Amniotic epithelial cell (primary cell): ENCODE measurements around the gene GCC1.
"Not testable (repeated sequence)": the region's sequence is repeated elsewhere in the genome, so short reads cannot be mapped to it uniquely, and the experiment has no call there.

Source experiments
- DNase-seq: peaks from one replicate; pipeline ENCODE4 v3.0.0-alpha.2; 2010; ENCODE audit warnings: low read depth

GCC1 gene

DNA sequence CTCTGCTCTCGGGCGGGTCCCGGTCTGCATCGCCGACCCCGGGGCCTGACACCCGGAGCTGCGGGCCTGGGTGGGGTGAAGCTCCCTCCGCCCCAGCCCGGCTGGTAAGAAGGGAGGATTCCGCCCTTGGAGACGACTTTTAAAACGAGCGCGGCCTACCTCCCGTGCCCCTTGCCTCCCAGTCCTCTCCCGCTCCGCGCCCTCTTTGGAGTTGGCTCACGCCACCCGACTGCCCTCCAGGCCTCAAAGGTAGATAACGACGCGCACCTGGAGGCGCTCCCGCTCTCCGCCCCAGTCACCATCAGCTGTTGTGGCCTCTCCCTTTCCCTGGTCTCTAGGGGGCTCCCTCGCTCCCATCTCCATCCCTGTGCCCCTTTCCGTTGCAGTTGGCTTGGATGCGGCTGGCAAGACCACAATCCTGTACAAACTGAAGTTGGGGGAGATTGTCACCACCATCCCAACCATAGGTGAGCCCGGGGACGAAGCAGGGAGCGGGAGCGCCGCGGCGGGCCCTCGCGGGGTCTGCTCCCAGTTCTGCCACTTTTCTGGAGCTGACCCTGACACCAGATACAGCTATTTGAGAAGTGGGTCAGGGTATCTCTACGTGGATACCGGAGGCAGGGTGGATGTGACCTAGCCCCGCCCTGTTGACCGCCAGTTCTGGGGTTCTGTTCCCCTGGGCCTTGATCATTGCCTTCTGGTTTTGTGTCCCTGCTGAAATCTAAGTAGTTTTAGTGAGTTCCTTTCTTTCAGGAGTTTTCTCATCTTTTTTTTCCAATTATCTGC lies 3.5 kb upstream of the GCC1 start:
- DNase-seq: peak; percentile 41

DNA sequence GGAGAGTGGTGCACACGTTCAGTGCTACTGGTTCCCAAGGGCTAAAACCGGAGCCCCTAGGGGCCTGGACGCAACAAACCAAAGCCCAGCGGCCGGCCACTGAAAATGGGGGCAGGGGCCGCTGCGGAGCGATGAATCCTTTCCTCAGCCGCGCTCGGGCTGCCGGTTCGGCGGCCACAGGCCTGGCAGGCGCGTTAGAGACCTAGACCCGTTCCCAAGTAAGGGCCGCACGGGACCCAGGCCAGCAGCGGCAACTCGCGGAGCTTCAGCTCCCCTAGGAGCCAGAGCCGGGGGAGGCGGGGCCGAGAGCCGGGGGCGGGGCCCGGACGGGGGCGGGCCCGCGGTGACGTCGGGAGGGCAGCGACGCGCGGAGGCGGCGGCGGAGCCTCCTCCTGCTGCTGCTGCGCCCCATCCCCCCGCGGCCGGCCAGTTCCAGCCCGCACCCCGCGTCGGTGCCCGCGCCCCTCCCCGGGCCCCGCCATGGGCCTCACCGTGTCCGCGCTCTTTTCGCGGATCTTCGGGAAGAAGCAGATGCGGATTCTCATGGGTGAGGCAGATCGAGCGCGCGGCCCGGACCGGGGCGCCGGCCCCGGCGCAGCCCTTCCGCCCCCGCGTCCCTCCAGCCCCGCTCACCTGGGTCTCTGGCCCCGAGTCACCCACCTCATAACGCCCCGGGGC lies 2.8 kb upstream of the GCC1 start, which contains the start of gene ARF5:
Gene ARF5 (plus strand): TSS at position 393 of the 678 bp plus-strand sequence. CDS start 88 bp downstream, at position 481.
- DNase-seq: peak; percentile 63

DNA sequence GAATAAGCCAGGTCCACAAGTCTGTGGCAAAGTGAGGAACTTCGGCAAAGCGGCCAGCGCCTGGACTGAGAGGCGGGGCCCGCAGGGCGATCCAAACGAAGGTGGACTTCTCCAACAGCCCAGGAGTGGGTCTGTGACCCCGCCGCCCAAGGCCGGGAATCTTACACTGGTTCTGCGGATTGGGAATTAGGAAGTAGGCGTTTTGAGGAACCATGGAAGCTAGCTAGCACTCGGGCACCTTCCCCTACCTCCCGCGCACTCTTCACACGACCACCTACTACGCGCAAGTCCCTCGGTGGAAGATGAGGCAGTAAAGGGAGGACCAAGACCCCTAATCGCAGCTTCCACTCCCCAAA lies 2.2 kb upstream of the GCC1 start:
- no peak for DNase-seq

DNA sequence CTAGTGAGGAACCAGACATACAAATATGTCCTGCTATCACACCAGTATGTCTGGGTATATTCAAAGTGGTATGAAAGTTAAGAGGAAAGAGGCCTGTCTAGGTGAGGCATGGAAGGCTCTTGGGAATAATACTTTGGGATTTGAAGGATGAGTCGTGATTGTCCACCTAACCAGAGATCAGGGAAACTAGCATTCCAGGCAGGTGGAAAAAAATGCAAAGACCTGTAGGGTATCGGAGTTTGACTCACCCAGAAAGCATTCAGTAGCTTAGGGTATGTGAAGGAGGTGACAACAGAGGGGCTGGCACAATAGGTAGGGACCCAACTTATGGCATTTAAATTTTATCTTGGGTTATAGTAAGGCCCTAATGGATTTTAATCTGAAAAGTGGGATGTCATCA lies 950 bp upstream of the GCC1 start:
- DNase-seq: no peak

DNA sequence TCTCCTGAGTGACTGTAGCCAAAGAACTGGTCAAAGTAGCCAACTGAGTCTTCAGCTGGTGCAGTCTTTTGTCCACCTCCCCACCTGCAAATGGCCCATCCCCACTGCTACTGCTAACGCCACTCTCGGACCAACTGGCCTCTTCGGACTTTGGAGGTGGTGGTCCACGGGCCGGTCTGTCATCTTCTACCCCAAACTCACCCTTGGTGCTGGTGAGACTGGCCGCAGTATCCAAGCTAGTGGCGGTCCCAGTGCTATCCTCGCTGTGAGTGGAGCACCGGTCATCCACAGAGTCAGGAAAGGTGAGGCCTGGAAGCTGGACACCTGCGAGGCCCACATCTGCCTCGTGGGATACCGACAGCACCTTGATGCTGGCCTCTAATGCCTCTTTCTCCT lies 750 bp downstream of the GCC1 start:
- no peak for DNase-seq

DNA sequence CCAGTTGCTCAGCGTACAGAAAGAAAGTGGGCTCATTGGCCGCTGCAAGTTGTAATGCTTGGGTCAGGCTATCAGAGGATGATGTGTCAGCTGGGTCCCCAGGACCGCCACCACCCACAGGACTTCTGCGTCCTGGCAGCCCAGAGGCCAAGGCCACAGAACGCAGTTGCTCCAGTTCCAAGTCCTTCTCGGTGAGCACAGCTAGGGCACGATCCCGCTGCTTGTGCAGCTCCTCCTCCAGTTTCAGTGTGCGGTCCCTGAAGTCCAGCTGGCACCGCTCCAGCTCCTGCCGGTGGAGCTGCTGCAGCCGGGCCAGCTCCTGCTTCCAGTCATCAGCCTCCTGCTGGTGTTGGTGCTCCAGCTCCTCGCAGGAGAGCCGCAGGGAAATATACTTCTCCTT lies 3.0 kb downstream of the GCC1 start:
- no peak for DNase-seq

DNA sequence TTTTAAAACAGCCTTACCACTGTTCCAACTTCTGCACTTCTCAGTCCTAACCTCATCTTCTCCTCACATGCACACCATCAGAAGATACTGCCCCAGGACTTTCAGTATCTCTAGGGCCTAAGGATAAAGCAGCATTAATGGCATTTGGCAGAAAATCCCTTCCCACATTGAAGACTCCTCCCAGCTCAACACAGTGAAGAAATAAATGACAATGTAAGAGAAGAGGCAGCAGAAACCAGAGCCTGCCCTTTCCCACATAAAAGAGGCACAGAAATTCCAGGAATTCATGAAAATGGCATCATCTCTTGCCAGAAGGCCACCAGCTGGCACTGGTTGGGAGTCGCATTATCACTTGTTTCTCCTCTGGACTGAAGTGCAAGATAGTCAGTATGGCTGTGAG lies 3.7 kb downstream of the GCC1 start:
- DNase-seq: no peak

DNA sequence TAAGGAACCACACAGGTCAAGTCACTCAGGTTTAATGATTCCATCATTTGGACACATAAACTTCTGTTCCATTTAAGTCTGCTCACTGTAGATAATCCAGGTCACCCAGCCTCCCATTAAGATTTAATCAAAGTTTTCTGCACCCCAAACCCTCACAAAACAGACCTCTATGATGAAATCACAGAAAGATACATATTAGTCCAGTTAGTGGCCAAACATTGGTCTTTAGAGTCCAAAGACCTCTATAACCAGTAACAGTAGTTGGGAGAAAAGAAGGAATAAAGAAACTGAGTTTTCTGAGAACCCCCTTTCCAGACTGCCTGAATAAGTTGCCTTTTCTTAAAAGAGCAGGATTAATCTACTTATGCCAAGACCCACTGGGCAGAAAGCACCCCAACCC lies 4.8 kb downstream of the GCC1 start:
- no peak for DNase-seq

DNA sequence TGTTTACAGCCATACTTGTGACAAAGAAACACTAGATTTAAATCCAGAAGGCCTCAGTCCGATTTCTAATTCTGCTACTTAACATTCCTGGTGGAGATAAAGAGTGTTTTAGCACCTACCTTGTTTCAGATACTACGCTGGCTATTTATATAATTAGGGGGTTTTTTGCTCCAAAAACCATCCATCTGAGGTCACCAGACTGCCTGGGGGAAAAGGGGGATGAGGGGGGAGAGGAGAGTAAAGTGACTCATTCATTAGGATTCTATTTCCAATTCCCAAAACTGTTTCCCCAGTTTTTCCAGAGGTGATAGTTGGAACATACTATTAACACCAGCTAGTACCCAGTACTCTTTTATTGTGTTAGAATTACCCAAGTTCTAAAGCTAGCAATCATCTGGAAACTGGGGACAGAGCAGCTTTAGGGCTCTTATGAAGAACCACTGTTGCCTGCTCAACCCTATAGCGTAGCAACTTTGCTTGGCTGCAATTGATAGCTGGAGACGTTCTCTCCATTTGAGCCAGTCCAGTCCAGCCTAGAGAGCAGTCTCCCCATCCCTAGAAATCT lies 6.6 kb downstream of the GCC1 start:
- DNase-seq: no peak

DNA sequence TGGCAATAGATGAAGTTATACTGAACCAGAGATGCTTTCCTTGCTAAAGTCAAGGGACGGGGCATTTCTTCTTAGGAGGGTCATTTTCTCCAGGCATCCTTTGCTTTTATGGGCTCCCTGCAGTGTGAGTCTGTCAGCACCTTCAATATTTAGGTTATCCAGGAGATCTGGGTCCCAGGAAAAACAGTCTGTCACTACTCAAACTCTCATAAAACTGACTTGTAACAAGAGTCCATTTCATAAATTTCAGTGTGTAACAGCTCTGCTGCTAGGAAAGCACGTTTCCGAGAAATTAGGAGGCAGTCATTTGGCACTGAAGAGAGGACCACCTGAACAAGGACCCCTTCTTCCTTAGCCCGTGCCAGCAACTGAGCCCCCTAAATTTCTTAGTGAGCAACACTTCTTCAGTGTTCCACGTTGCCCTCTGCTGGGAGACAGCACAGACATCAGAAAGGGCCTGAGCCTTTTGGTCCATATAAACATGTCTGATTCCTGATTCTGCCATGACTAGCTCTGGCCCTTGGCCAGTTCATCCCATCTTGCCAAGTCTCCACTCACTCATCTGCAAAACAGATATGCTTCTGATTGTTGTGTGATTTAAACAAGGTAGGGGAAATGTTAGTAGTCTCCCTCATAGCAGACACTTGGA lies 7.2 kb downstream of the GCC1 start:
- DNase-seq: peak; percentile 27

DNA sequence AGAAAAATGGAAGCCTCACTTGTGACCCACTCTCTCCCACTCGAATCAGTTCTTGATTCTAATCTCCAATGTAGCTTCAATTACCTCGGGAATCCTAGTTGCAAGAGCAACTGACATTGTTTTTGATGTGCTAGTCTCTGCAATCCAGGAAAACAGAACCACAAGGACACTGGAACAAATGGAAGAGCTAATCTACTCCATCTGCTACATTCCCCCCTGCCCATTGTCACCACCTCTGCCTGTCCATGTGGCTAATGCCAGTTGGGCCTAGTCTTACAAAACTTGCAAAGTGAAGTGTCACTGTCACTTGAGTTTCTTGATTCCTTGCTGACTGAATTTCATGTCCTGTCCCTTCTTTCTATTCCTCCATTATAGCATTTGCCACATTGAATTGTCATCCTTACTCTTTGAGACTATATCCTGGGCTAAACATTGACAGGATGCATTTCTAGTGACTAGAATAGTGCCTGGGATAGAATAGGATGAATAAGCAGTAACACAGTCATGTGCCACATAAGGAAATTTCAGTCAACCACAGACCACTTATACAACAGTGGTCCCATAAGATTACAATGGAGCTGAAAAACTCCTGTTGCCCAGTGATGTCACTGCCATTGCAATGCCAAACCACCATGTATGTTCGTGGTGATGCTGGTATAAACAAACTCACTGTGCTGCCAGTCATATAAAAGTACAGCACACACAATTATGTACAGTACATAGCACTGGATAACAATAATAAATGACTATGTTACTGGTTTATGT lies 13.5 kb downstream of the GCC1 start:
- peak; percentile 37 for DNase-seq

DNA sequence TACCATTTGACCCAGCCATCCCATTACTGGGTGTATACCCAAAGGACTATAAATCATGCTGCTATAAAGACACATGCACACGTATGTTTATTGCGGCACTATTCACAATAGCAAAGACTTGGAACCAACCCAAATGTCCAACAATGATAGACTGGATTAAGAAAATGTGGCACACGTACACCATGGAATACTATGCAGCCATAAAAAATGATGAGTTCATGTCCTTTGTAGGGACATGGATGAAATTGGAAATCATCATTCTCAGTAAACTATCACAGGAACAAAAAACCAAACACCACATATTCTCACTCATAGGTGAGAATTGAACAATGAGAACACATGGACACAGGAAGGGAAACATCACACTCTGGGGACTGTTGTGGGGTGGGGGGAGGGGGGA lies 17.4 kb downstream of the GCC1 start:
- DNase-seq: not testable (repeated sequence)

DNA sequence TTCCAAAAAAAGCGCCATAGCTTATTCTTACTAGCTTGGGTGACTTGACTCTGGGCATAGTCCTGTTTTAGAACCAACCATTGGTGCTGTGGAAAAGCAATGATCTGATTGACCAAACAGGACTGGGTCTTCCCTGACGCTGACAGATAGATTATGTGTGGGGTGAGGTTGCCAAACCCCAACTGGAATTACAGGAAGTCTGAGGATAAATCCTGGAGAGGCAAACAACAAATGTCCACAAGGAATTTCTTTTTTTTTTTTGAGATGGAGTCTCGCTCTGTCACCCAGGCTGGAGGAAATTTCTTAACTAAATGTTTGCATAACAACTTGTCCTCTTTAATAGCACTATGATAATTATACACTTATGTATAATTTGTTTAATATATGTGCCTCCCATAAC lies 19.2 kb downstream of the GCC1 start:
- no peak for DNase-seq

DNA sequence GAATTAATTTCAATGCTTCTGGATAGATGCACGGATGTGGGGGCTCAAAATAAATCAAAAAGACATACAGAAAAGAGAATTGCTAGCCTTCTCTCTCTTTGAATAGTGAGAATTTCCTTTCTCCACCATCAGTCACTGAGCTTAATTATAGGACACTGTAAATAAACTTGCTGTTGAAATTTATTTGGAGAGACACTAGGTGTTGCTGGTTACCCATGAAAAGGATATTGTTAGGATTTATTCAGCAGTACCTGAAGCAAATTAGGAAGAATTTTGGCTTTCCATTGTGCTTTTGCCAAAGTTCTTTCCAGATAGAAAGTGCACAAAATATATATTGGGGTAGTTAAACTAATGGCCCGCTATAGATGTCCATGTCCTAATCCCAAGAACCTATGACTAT lies 27.6 kb downstream of the GCC1 start:
- no peak for DNase-seq

DNA sequence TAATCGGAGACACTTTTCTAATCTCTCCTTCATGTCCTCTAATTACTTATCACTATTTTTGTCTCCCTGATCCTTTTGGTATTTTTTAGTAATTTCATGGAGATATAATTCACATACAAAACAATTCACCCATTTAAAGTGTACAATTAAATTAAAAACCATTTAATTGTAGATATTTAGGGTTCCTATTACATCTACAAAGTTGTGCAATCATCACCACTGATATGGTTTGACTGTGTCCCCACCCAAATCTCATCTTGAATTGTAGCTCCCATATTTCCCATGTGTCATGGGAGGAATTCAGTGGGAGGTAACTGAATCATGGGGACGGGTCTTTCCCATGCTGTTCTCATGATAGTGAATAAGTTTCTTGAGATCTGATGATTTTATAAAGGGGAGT lies 29.0 kb downstream of the GCC1 start:
- no peak for DNase-seq

DNA sequence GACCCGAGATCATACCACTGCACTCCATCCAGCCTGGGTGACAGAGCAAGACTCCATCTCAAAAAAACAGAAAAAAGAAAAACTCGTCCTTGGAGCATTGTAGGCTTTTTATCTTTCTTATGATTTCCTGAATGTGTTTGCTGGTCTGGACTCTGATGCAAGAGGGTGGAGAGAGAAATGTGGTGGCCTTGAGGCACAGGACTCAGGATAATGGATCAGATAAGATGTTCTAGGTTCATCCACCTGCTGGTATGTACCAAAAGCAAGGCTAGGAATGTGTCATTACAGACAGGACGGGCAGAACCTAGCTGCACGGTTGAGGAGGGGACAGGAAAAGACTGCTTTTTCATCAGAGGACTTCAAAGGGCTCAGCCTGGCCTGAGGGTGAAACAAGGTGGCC lies 33.5 kb downstream of the GCC1 start:
- DNase-seq: no peak

DNA sequence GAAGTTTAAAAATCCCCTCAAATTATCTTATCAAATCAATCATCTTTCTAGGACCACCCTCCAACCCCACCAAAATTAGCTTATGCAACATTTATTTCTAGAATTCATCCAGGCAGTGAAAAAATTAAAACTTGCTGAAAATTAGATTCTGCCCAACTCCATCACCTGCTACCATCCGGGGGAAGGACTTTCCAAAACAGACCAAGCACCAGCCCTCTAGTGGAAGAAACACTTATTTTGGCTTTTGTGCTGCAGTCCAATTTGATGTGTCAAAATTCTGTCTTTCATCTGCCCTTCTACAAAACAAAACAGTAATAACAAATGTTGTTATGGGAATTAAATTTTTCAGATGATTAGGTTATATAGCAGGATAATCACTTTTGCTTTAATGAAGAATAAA lies 35.1 kb downstream of the GCC1 start:
- DNase-seq: no peak

DNA sequence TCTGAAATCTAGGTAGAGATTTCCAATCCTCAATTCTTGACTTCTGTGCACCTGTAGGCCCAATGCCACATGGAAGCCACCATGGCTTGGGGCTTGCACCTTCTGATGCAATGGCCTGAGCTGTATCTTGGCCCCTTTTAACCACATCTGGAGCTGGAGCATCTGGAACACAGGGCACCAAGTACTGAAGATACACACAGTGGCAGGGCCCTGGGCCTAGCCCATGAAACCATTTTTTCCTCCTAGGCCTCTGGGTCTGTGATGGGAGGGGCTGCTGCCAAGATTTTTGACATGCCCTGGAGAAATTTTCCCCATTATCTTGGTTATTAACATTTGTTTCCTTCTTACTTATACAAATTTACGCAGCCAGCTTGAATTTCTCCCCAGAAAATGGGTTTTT lies 39.1 kb downstream of the GCC1 start:
- DNase-seq: no peak

DNA sequence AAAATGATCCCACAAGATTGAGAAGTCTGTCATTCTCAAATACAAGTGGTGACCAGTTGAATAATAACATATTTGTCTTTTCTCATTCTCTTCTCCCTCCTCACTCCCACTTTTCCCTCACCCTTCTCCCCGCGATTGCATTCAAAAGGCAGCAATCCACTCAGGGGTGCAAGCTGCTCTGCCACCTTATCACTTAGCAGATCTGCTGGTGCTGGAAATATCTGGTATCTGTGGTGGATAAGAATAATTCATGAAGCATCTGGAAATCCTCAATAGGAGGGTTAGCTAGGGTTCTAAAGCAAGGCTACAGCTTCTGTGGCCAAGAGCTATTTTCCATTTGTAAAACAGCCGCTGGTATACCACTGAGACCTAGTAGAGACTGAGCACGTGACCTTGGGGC lies 43.8 kb downstream of the GCC1 start:
- DNase-seq: no peak

DNA sequence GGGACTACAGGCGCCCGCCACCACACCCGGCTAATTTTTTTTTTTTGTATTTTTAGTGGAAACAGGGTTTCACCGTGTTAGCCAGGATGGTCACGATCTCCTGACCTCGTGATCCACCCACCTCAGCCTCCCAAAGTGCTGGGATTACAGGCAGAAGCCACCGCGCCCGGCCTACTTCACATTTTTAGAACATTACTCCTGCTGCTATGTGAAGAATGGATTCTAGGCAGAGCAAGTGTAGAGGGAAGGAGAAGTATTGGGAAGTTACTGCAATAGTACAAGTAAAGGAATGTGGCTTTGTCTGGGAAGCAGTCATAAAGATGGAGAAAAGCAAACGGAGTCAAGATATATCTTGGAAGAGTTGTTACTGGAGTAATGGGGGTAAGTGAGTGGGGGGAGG lies 44.9 kb downstream of the GCC1 start:
- DNase-seq: not testable (repeated sequence)

DNA sequence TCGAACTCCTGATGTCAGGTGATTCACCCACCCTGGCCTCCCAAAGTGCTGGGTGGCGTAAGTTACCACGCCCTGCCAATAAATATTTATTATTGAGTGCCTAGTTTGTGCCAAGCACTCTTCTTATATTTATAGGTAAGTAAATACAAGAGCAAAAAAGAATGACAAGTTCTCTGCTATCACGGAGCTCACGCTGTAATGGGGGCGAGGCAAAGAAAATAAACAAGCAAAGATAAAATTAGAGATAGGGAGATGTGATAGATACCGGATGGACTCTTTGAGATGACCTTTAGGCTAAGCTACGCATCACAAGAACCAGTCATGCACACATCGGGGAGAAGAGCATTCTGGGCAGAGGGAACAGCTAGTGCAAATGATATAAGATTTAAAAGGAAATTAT lies 46.3 kb downstream of the GCC1 start:
- DNase-seq: no peak

DNA sequence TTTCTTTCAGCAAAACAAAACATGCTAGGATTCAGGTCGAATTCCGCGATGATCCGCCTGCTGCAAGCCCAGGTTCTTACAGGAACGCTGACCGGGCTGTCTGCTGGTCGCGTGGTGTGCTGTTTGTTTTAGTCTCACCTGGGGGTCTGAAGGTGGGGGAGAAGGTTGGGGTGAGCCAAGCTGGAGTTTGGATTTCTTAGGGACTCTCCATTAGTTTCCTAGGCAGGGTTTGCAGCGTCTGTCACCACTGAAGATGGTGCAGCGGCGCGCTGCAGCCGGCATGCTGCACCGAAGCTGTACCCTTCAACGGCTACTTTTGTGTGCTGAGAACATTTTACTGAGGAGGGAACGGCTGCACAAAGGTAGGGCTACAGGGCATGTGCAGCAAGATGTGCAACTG lies 48.7 kb downstream of the GCC1 start:
- no peak for DNase-seq

DNA sequence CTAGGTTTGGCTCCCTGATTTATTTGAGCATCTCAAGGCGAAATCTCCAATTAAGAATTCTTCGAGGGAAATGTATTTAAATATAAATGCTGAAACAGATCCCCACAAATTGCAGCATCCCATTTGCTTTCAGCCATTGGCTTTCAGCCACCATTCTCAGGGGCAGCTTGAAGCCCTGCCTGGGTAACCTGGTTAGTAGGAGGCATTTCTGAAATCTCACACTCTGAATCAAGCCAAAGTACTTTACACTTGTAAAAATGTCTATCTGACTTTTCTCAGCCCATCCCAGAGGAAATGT lies 49.1 kb downstream of the GCC1 start:
- no peak for DNase-seq
